ENCODE data around the gene CRTC1.

The CRTC1 gene

GRCh38 chr19:18653853-18654252, 29.6 kb upstream of the CRTC1 start:
- Histone ChIP-seq H3K36me3 (ENCODE audit: control insufficient read depth in 2 of 2, insufficient read depth in 2 of 2, low read length in 2 of 2) (no peaks in the 10 kb centered on the region), H3K4me3 (ENCODE audit: low read length in 2 of 2) (no peak overlapping the region), H3K9me3 (ENCODE audit: control insufficient read depth in 2 of 2, low read length in 2 of 2) (no peaks in the 10 kb centered on the region), H3K9ac (ENCODE audit: low read length in 2 of 2) (no peak overlapping the region), H3K4me1 (ENCODE audit: control insufficient read depth, insufficient read depth, low read length) (peaks cover 58% of the 10 kb centered on the region), H3K27me3 (ENCODE audit: control insufficient read depth in 1 of 2, insufficient read depth in 2 of 2, low read length in 2 of 2) (no peaks in the 10 kb centered on the region), H3K27ac (ENCODE audit: low read length) (no peak overlapping the region)

- peaks cover 57% of the 10 kb centered on the region for H3K4me1 ChIP-seq (ENCODE audit: control insufficient read depth, insufficient read depth, low read length)
- no peaks in the 10 kb centered on the region for H3K9me3 ChIP-seq (ENCODE audit: control insufficient read depth in 2 of 2, low read length in 2 of 2)
- no peaks in the 10 kb centered on the region for H3K27me3 ChIP-seq (ENCODE audit: control insufficient read depth in 1 of 2, insufficient read depth in 2 of 2, low read length in 2 of 2)
- no peaks in the 10 kb centered on the region for H3K36me3 ChIP-seq (ENCODE audit: control insufficient read depth in 2 of 2, insufficient read depth in 2 of 2, low read length in 2 of 2)
- no peak overlapping the region for H3K27ac ChIP-seq (ENCODE audit: low read length)
- no peak overlapping the region for H3K4me3 ChIP-seq (ENCODE audit: low read length in 2 of 2)
- no peak overlapping the region for H3K9ac ChIP-seq (ENCODE audit: low read length in 2 of 2)
Observed at GRCh38 chr19:18654469-18654868, 29.0 kb upstream of the CRTC1 start.

- no peak overlapping the region for H3K27ac ChIP-seq (ENCODE audit: low read length)
- peaks cover 51% of the 10 kb centered on the region for H3K4me1 ChIP-seq (ENCODE audit: control insufficient read depth, insufficient read depth, low read length)
- no peaks in the 10 kb centered on the region for H3K27me3 ChIP-seq (ENCODE audit: control insufficient read depth in 1 of 2, insufficient read depth in 2 of 2, low read length in 2 of 2)
- H3K4me3 ChIP-seq (ENCODE audit: low read length in 2 of 2), result no peak overlapping the region
- H3K9ac ChIP-seq (ENCODE audit: low read length in 2 of 2), result no peak overlapping the region
- no peaks in the 10 kb centered on the region for H3K9me3 ChIP-seq (ENCODE audit: control insufficient read depth in 2 of 2, low read length in 2 of 2)
- no peaks in the 10 kb centered on the region for H3K36me3 ChIP-seq (ENCODE audit: control insufficient read depth in 2 of 2, insufficient read depth in 2 of 2, low read length in 2 of 2)
Observed at GRCh38 chr19:18655173-18655844, 28.2 kb upstream of the CRTC1 start.

GRCh38 chr19:18656337-18657086, 27.0 kb upstream of the CRTC1 start:
- Histone ChIP-seq H3K27ac (ENCODE audit: low read length) (no peak overlapping the region), H3K9me3 (ENCODE audit: control insufficient read depth in 2 of 2, low read length in 2 of 2) (no peaks in the 10 kb centered on the region), H3K36me3 (ENCODE audit: control insufficient read depth in 2 of 2, insufficient read depth in 2 of 2, low read length in 2 of 2) (peaks cover 0 to 4% of the 10 kb centered on the region in 2 donors), H3K4me3 (ENCODE audit: low read length in 2 of 2) (no peak overlapping the region), H3K4me1 (ENCODE audit: control insufficient read depth, insufficient read depth, low read length) (peaks cover 45% of the 10 kb centered on the region), H3K9ac (ENCODE audit: low read length in 2 of 2) (peak overlapping the region; percentile 42 to 60), H3K27me3 (ENCODE audit: control insufficient read depth in 1 of 2, insufficient read depth in 2 of 2, low read length in 2 of 2) (no peaks in the 10 kb centered on the region)

- H3K36me3 ChIP-seq (ENCODE audit: control insufficient read depth in 2 of 2, insufficient read depth in 2 of 2, low read length in 2 of 2), result peaks cover 0 to 8% of the 10 kb centered on the region in 2 donors
- H3K27me3 ChIP-seq (ENCODE audit: control insufficient read depth in 1 of 2, insufficient read depth in 2 of 2, low read length in 2 of 2), result no peaks in the 10 kb centered on the region
- H3K9ac ChIP-seq (ENCODE audit: low read length in 2 of 2), result peak overlapping the region in 1 of 2 donors; percentile 60
- H3K9me3 ChIP-seq (ENCODE audit: control insufficient read depth in 2 of 2, low read length in 2 of 2), result peaks cover 0 to 3% of the 10 kb centered on the region in 2 donors
- peaks cover 44% of the 10 kb centered on the region for H3K4me1 ChIP-seq (ENCODE audit: control insufficient read depth, insufficient read depth, low read length)
- no peak overlapping the region for H3K4me3 ChIP-seq (ENCODE audit: low read length in 2 of 2)
- H3K27ac ChIP-seq (ENCODE audit: low read length), result peak overlapping the region; percentile 58
Observed at GRCh38 chr19:18657590-18658365, 25.7 kb upstream of the CRTC1 start.

GRCh38 chr19:18658366-18658855, 25.1 kb upstream of the CRTC1 start:
- peaks cover 51% of the 10 kb centered on the region for H3K4me1 ChIP-seq (ENCODE audit: control insufficient read depth, insufficient read depth, low read length)
- peaks cover 0 to 8% of the 10 kb centered on the region in 2 donors for H3K36me3 ChIP-seq (ENCODE audit: control insufficient read depth in 2 of 2, insufficient read depth in 2 of 2, low read length in 2 of 2)
- H3K27me3 ChIP-seq (ENCODE audit: control insufficient read depth in 1 of 2, insufficient read depth in 2 of 2, low read length in 2 of 2), result no peaks in the 10 kb centered on the region
- peak overlapping the region; percentile 58 for H3K27ac ChIP-seq (ENCODE audit: low read length)
- no peak overlapping the region for H3K4me3 ChIP-seq (ENCODE audit: low read length in 2 of 2)
- H3K9ac ChIP-seq (ENCODE audit: low read length in 2 of 2), result peak overlapping the region; percentile 33 to 36
- peaks cover 0 to 3% of the 10 kb centered on the region in 2 donors for H3K9me3 ChIP-seq (ENCODE audit: control insufficient read depth in 2 of 2, low read length in 2 of 2)

GRCh38 chr19:18659281-18660050, 24.0 kb upstream of the CRTC1 start:
- Histone ChIP-seq H3K27me3 (ENCODE audit: control insufficient read depth in 1 of 2, insufficient read depth in 2 of 2, low read length in 2 of 2) (no peaks in the 10 kb centered on the region), H3K36me3 (ENCODE audit: control insufficient read depth in 2 of 2, insufficient read depth in 2 of 2, low read length in 2 of 2) (peaks cover 0 to 8% of the 10 kb centered on the region in 2 donors), H3K27ac (ENCODE audit: low read length) (peak overlapping the region; percentile 58), H3K9ac (ENCODE audit: low read length in 2 of 2) (peak overlapping the region in 1 of 2 donors; percentile 36), H3K9me3 (ENCODE audit: control insufficient read depth in 2 of 2, low read length in 2 of 2) (peaks cover 0 to 3% of the 10 kb centered on the region in 2 donors), H3K4me1 (ENCODE audit: control insufficient read depth, insufficient read depth, low read length) (peaks cover 57% of the 10 kb centered on the region), H3K4me3 (ENCODE audit: low read length in 2 of 2) (peak overlapping the region in 1 of 2 donors; percentile 29)

- H3K36me3 ChIP-seq (ENCODE audit: control insufficient read depth in 2 of 2, insufficient read depth in 2 of 2, low read length in 2 of 2), result peaks cover 0 to 8% of the 10 kb centered on the region in 2 donors
- peak overlapping the region; percentile 58 for H3K27ac ChIP-seq (ENCODE audit: low read length)
- peak overlapping the region in 1 of 2 donors; percentile 36 for H3K9ac ChIP-seq (ENCODE audit: low read length in 2 of 2)
- H3K9me3 ChIP-seq (ENCODE audit: control insufficient read depth in 2 of 2, low read length in 2 of 2), result peaks cover 0 to 3% of the 10 kb centered on the region in 2 donors
- peaks cover 57% of the 10 kb centered on the region for H3K4me1 ChIP-seq (ENCODE audit: control insufficient read depth, insufficient read depth, low read length)
- no peaks in the 10 kb centered on the region for H3K27me3 ChIP-seq (ENCODE audit: control insufficient read depth in 1 of 2, insufficient read depth in 2 of 2, low read length in 2 of 2)
- H3K4me3 ChIP-seq (ENCODE audit: low read length in 2 of 2), result peak overlapping the region in 1 of 2 donors; percentile 29
Observed at GRCh38 chr19:18660051-18660910, 23.2 kb upstream of the CRTC1 start.

GRCh38 chr19:18660939-18661670, 22.4 kb upstream of the CRTC1 start:
- Histone ChIP-seq H3K27me3 (ENCODE audit: control insufficient read depth in 1 of 2, insufficient read depth in 2 of 2, low read length in 2 of 2) (no peaks in the 10 kb centered on the region), H3K27ac (ENCODE audit: low read length) (peak overlapping the region; percentile 58), H3K36me3 (ENCODE audit: control insufficient read depth in 2 of 2, insufficient read depth in 2 of 2, low read length in 2 of 2) (peaks cover 0 to 8% of the 10 kb centered on the region in 2 donors), H3K9me3 (ENCODE audit: control insufficient read depth in 2 of 2, low read length in 2 of 2) (peaks cover 0 to 3% of the 10 kb centered on the region in 2 donors), H3K4me1 (ENCODE audit: control insufficient read depth, insufficient read depth, low read length) (peaks cover 63% of the 10 kb centered on the region), H3K9ac (ENCODE audit: low read length in 2 of 2) (no peak overlapping the region), H3K4me3 (ENCODE audit: low read length in 2 of 2) (no peak overlapping the region)

All from stomach smooth muscle (tissue), 2 donors.